Stimulated activated CD8-positive, alpha-beta memory T cell treated with anti-CD3 and anti-CD28 coated beads, Interleukin-15, amount 100 ng/mL, for 4 hours (primary cell): ENCODE data around the gene PGP.

ENCODE experiments used
- DNase-seq, 2 donors: peaks; one replicate each; pipeline ENCODE4 v3.0.0-alpha.2; 2020; ENCODE audit warnings: low read depth in 2 of 2

Gene PGP

GRCh38 chr16:2199095-2199494, 15.5 kb downstream of the PGP start:
- no peak for DNase-seq

GRCh38 chr16:2198283-2198682, 16.4 kb downstream of the PGP start:
- DNase-seq, result no peak

- DNase-seq, result no peak
These were observed 16.9 kb downstream of the PGP start for GRCh38 chr16:2197765-2198164.

GRCh38 chr16:2196981-2197511, 17.6 kb downstream of the PGP start:
- no peak for DNase-seq

- no peak for DNase-seq
These were observed 18.3 kb downstream of the PGP start, which contains the start of gene CASKIN1 for GRCh38 chr16:2196162-2196980. CASKIN1 (minus strand) TSS chr16:2196605; CDS start chr16:2196432, 173 bp downstream.

- no peak for DNase-seq
These were observed 19.1 kb downstream of the PGP start for GRCh38 chr16:2195322-2196161.

GRCh38 chr16:2194852-2195321, 19.8 kb downstream of the PGP start:
- DNase-seq, result no peak

GRCh38 chr16:2194166-2194834, 20.3 kb downstream of the PGP start:
- DNase-seq, result no peak

- no peak for DNase-seq
These were observed 23.3 kb downstream of the PGP start for GRCh38 chr16:2191446-2191706.

- no peak for DNase-seq
These were observed 23.8 kb downstream of the PGP start for GRCh38 chr16:2190659-2191445.

GRCh38 chr16:2190002-2190658, 24.5 kb downstream of the PGP start:
- DNase-seq, result no peak

- no peak for DNase-seq
These were observed 25.3 kb downstream of the PGP start for GRCh38 chr16:2189252-2189893.

GRCh38 chr16:2188395-2188794, 26.2 kb downstream of the PGP start:
- no peak for DNase-seq

- DNase-seq, result no peak
These were observed 27.4 kb downstream of the PGP start for GRCh38 chr16:2187212-2187611.

- no peak for DNase-seq
These were observed 28.1 kb downstream of the PGP start for GRCh38 chr16:2186505-2186904.

- DNase-seq, result no peak
These were observed 28.6 kb downstream of the PGP start for GRCh38 chr16:2186064-2186463.

- no peak for DNase-seq
These were observed 29.7 kb downstream of the PGP start for GRCh38 chr16:2184962-2185361.

- no peak for DNase-seq
These were observed 30.3 kb downstream of the PGP start for GRCh38 chr16:2184346-2184745.

- no peak for DNase-seq
These were observed 31.0 kb downstream of the PGP start for GRCh38 chr16:2183671-2184070.

GRCh38 chr16:2181952-2182351, 32.7 kb downstream of the PGP start:
- no peak for DNase-seq
